OCI-LY1 (cell line): ENCODE data around the gene TMED10.

ENCODE experiments used
- EZH2 ChIP-seq: fragments of 200-600 bp; sonication (generic), shearing (Covaris generic); IDR thresholded peaks from 2 replicates; pipeline ENCODE4 v1.8.0; 2017; ENCODE audit warnings: borderline replicate concordance, mixed run types, mild to moderate bottlenecking, antibody characterized with exemption, low read length, moderate library complexity, mixed read lengths
- TF ChIP-seq, protein P1 (sequence below): fragments of 200-600 bp; sonication (generic), shearing (Covaris generic); IDR thresholded peaks from 2 replicates; pipeline ENCODE4 v1.5.1; 2017; ENCODE audit warnings: mild to moderate bottlenecking, antibody characterized with exemption, low read length, moderate library complexity, mixed read lengths

GRCh38 chr14:75094896-75095295 lies 81.5 kb downstream of the TMED10 start:
- TF ChIP-seq, protein P1, sequence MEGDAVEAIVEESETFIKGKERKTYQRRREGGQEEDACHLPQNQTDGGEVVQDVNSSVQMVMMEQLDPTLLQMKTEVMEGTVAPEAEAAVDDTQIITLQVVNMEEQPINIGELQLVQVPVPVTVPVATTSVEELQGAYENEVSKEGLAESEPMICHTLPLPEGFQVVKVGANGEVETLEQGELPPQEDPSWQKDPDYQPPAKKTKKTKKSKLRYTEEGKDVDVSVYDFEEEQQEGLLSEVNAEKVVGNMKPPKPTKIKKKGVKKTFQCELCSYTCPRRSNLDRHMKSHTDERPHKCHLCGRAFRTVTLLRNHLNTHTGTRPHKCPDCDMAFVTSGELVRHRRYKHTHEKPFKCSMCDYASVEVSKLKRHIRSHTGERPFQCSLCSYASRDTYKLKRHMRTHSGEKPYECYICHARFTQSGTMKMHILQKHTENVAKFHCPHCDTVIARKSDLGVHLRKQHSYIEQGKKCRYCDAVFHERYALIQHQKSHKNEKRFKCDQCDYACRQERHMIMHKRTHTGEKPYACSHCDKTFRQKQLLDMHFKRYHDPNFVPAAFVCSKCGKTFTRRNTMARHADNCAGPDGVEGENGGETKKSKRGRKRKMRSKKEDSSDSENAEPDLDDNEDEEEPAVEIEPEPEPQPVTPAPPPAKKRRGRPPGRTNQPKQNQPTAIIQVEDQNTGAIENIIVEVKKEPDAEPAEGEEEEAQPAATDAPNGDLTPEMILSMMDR, result no peak
- TF ChIP-seq EZH2, result no peak
